Kidney (tissue), 14 donors: ENCODE measurements around the gene TRIM41. TPM values are rescaled to one million over a fixed set of nuclear protein-coding genes. Genes with fewer than 3 reads are reported as not detected.
"Not testable (repeated sequence)": the region's sequence is repeated elsewhere in the genome, so short reads cannot be mapped to it uniquely, and the experiment has no call there.

Source experiments
- DNase-seq, 5 donors: peaks; one replicate each; pipeline ENCODE4 v3.0.0-alpha.2; 2013 to 2020
- FAIRE-seq: peaks from 2 replicates; lab custom pipeline; 2012; peaks lifted over from hg19 to GRCh38; lab: Jason Lieb, UNC
- H3K27ac ChIP-seq, 2 donors: one replicate each; pipeline ENCODE4 v1.7.0; 2013; ENCODE audit warnings: low read depth in 2 of 2, low read length in 2 of 2, inconsistent platforms in 1 of 2
- H3K27me3 ChIP-seq: one replicate; pipeline ENCODE4 v1.7.1; 2013; ENCODE audit warnings: low read length, inconsistent platforms; ENCODE audit not compliant: control insufficient read depth, insufficient read depth
- H3K36me3 ChIP-seq, 3 donors: one replicate each; pipeline versions ENCODE4 v1.7.0 to v1.7.1; 2013; ENCODE audit warnings: low read length in 3 of 3, control low read depth in 1 of 3, inconsistent platforms in 1 of 3; ENCODE audit not compliant: insufficient read depth in 3 of 3, control insufficient read depth in 2 of 3
- H3K4me1 ChIP-seq, 3 donors: one replicate each; pipeline versions ENCODE4 v1.7.0 to v1.7.1; 2013; ENCODE audit warnings: low read length in 3 of 3, inconsistent platforms in 1 of 3, low read depth in 1 of 3; ENCODE audit not compliant: control insufficient read depth in 2 of 3, insufficient read depth in 2 of 3
- H3K4me3 ChIP-seq, 3 donors: one replicate each; pipeline versions ENCODE4 v1.7.0 to v1.8.1; 2013; ENCODE audit warnings: low read length in 3 of 3, control low read depth in 1 of 3, inconsistent platforms in 1 of 3
- H3K9ac ChIP-seq, 3 donors: one replicate each; pipeline versions ENCODE4 v1.7.0 to v1.7.1; 2013; ENCODE audit warnings: low read length in 3 of 3, control low read depth in 1 of 3, inconsistent platforms in 1 of 3
- H3K9me3 ChIP-seq, 3 donors: one replicate each; pipeline versions ENCODE4 v1.7.0 to v1.7.1; 2013; ENCODE audit warnings: low read length in 3 of 3, control low read depth in 1 of 3, inconsistent platforms in 1 of 3; ENCODE audit not compliant: control insufficient read depth in 2 of 3, insufficient read depth in 1 of 3
- CTCF ChIP-seq: IDR thresholded peaks from 3 replicates; pipeline ENCODE4 v1.5.1; 2012; ENCODE audit warnings: mild to moderate bottlenecking, moderate library complexity, borderline replicate concordance; ENCODE audit not compliant: insufficient read depth; ENCODE audit errors: extremely low read depth
- intact Hi-C: fragments of 100-400 bp; cut with DNase I; formaldehyde crosslinking; loops from one replicate; pipeline ENCODE4 v1.11.1; 2022
- polyA plus RNA-seq: library from polyadenylated mRNA; stranded (reverse); fragments of 350-450 nt; fragmentation: Illumina TruSeq; extraction: RNeasy Lipid Tissue Mini Kit (QIAGEN cat#74804); gene quantifications from one replicate; pipeline ENCODE4 v1.2.3, GENCODE V29; 2014; ENCODE audit warnings: low read depth, low replicate concordance; ENCODE audit not compliant: insufficient read depth
- total RNA-seq: library from RNA; stranded (reverse); fragmentation: NEBNext Ultra II Directional; extraction: Animal tissue kit (Norgen Biotek cat#: 25700); gene quantifications from one replicate; pipeline ENCODE4 v1.2.1, GENCODE V29; 2021
- donor health status: control.
- donor health status: control.
- donor health status: control.
- donor health status: control.
- donor health status: control.
- donor health status: DM: yes; HTN: yes; CAD: no.
- donor health status: Normal renal cell carcinoma (clear cell type).

Gene TRIM41
- total and polyA plus RNA-seq, 2 donors from 2014 or later, result 21.8 to 34.9 TPM

DNA sequence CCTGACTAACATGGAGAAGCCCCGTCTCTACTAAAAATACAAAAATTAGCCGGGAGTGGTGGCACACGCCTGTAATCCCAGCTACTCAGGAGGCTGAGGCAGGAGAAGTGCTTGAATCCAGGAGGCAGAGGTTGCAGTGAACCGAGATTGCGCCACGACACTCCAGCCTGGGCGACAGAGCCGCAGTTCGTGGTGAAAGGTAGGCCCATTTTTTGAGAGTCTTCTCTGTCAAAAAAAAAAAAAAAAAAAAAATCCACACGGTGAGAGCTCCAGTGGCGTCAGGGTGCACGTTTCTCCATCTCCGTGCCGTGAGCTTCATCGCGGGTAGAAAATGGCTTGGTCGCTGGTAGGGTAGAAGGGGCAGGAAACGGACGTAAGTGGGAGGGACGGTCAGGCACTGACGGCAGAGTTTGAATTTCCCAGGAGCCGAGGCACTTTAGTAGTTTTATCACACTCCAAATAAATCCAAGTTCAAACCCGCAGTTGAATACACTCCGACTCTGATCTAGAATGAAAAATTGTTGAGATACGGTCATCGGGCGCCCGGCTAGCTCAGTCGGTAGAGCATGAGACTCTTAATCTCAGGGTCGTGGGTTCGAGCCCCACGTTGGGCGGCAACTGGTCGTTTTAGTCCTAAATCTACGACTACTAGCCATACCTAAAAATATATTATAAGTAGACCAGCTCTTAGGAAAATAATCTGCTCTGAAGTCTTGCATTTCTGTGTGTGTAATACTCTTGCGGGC lies 15.7 kb upstream of the TRIM41 start:
- peak overlapping the region; percentile 49 to 70 for H3K27ac ChIP-seq
- no peaks in the 10 kb centered on the region for H3K9me3 ChIP-seq
- H3K9ac ChIP-seq, result peak overlapping the region in 2 of 3 donors; percentile 52
- peaks cover 0 to 13% (median 9%) of the 10 kb centered on the region in 3 donors for H3K4me1 ChIP-seq
- intact Hi-C loops, result no loop called here
- DNase-seq (peak in 4 of 5 donors; percentile 79 to 87 (median 84)), FAIRE-seq (no peak)
- no peak for TF ChIP-seq CTCF
- peaks cover 10% of the 10 kb centered on the region for H3K27me3 ChIP-seq
- no peaks in the 10 kb centered on the region for H3K36me3 ChIP-seq
- H3K4me3 ChIP-seq, result peak overlapping the region; percentile 52 to 76 (median 63)

DNA sequence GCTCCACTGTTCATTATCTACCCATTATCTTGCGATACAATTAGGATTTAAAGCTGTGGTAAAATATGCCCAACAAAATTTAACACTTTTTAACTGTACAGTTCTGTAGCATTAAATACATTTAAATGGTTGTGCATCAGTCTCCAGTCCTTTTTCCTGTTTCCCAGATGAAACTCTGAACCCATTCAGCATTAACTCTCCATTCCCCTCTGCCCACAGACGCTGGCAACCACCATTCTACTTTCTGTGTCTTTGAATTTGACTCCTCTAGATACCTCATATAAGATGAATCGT lies 15.2 kb upstream of the TRIM41 start:
- H3K4me3 ChIP-seq, result peak overlapping the region in 1 of 3 donors; percentile 76
- H3K36me3 ChIP-seq, result no peaks in the 10 kb centered on the region
- no peak for DNase-seq
- intact Hi-C loops, result no loop called here
- H3K27ac ChIP-seq, result no peak overlapping the region
- FAIRE-seq, result no peak
- no peak for TF ChIP-seq CTCF
- no peak overlapping the region for H3K9ac ChIP-seq
- H3K4me1 ChIP-seq, result peaks cover 0 to 13% (median 9%) of the 10 kb centered on the region in 3 donors
- H3K9me3 ChIP-seq, result no peaks in the 10 kb centered on the region
- H3K27me3 ChIP-seq, result peaks cover 10% of the 10 kb centered on the region

DNA sequence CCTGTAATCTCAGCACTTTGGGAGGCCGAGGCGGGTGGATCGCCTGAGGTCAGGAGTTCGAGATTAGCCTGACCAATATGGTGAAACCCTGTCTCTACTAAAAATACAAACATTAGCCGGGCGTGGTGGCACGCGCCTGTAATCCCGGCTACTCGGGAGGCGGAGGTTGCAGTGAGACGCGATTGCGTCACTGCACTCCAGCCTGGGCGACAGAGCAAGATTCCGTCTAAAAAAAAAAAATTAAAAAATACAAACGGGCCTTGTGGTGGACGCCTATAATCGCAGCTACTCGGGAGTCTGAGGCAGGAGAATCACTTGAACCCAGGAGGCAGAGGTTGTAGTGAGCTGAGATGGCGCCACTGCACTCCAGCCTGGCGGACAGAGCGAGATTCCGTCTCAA lies 14.1 kb upstream of the TRIM41 start:
- H3K9me3 ChIP-seq, H3K27me3 ChIP-seq, H3K27ac ChIP-seq, H3K36me3 ChIP-seq, H3K9ac ChIP-seq, intact Hi-C loops, FAIRE-seq, DNase-seq, H3K4me3 ChIP-seq: not testable (repeated sequence)
- peaks cover 0 to 13% (median 9%) of the 10 kb centered on the region in 3 donors for H3K4me1 ChIP-seq

- H3K27ac ChIP-seq, H3K27me3 ChIP-seq, H3K9me3 ChIP-seq, H3K9ac ChIP-seq, H3K36me3 ChIP-seq, H3K4me3 ChIP-seq, DNase-seq, intact Hi-C loops, FAIRE-seq: not testable (repeated sequence)
- peaks cover 0 to 13% (median 6%) of the 10 kb centered on the region in 3 donors for H3K4me1 ChIP-seq
These were observed 12.9 kb upstream of the TRIM41 start for GRCh38 chr5:181210148-181210547.

DNA sequence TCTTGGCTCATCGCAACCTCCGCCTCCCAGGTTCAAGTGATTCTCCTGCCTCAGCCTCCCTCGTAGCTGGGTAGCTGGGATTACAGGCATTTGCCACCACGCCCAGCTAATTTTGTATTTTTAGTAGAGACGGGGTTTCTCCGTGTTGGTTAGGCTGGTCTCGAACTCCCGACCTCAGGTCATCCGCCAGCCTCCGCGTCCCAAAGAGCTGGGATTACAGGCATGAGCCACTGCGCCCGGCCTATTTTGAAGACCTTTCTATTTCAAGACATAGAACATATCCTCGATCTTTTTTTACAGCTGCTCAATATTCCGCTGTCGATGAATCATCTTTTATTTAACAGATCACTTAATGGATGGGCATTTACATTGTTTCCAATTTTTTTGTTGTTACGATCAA lies 12.4 kb upstream of the TRIM41 start:
- H3K36me3 ChIP-seq, H3K27me3 ChIP-seq, H3K4me3 ChIP-seq, DNase-seq, H3K27ac ChIP-seq, H3K9ac ChIP-seq, FAIRE-seq, H3K9me3 ChIP-seq, intact Hi-C loops: not testable (repeated sequence)
- peaks cover 0 to 10% (median 4%) of the 10 kb centered on the region in 3 donors for H3K4me1 ChIP-seq
